Erythroblast (primary cell): Measurements from ENCODE around the gene SSBP2.

Experiments used
- DNase-seq, 2 experiments: peaks; one replicate each; lab custom pipeline; 2025; lab: John Stamatoyannopoulos, UW
- GATA1 ChIP-seq: IDR thresholded peaks from 2 replicates; pipeline ENCODE4 v1.6.1; 2011; ENCODE audit warnings: low read depth, mild to moderate bottlenecking, control low read depth, low read length, moderate library complexity
- POLR2A ChIP-seq: IDR thresholded peaks from 2 replicates; pipeline ENCODE4 v1.6.1; 2011; ENCODE audit warnings: mild to moderate bottlenecking, low read length

The SSBP2 gene

DNA sequence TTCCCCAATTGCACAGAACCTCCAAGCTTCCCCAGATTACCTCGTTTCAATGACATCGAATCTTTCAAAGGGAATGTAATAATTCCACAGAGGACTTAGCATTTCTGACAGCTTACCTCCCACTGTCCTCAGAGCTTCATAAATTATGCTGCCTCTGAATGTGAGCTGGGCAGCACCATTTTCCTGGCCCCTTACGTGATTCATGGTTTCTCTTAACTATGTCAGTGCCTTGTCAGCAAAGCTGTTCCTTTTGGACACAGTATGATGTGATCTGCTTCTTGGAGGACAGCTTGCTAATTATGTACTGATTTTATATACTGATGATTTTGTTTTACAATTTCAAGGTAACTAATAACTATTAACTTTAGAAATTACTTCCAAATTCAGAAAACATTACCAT is 27.7 kb upstream of the SSBP2 start:
- no peak for TF ChIP-seq GATA1
- no peak for TF ChIP-seq POLR2A
- DNase-seq: peak; percentile 71 to 75

DNA sequence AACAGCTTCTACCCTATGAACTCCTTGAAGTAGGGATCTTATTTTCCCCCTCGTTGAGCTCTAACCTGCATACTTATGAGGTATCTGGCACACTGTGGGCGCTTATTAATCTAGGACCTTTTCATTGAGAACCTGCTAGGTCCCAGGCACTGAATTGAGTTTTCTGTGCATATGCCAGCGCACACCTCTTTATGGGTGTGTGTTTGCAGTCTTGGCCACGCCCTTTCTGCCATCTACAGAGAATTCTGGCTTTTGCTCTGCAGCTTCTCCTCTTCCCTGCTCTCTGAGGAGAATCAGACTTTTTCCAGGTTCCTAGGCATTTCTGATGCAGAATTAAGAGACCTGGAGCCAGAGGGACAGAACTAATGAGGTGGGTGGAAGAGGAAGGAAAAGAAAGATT is 25.4 kb upstream of the SSBP2 start:
- TF ChIP-seq POLR2A: no peak
- no peak for TF ChIP-seq GATA1
- peak in 1 of 2 experiments; percentile 7 for DNase-seq

DNA sequence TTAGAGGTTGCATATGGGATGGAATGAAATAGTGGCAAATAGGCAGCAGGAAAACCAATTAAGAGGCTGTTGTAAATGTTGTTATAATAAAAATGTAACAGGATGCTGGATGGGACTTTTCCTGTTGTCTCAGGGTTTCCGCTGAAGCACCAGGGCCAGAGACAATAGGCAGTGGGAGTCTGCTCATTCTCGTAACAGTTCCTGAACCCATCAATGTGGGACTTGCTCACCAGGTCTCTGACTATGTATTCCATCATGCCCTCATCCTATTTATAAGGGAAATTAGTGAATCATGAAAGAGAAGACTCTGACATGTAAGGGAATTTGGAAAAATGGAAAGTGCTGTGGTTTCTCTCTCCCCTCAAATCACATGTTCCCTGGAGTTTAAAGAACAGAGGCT is 23.5 kb upstream of the SSBP2 start:
- no peak for DNase-seq
- TF ChIP-seq POLR2A (no peak), GATA1 (no peak)

DNA sequence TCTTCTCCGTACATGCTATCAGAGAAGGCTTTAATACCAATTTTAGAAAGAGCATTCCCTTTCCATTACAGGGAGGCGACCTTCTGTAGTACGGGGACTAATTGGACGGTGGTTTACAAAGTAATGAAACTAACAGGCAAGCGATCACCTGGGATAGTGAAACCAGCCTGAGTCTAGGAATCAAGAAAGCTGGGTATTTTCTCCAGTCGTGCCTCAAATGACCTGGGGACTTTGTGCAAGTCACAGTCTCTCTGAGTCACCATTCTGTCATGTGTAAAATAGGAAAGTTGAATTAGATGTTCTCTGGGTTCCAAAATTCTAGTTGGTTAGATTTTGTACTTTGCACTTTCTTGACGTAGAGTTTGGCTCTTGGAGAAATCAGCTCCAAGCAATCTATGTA is 22.7 kb upstream of the SSBP2 start:
- peak in 1 of 2 experiments; percentile 42 for DNase-seq
- no peak for TF ChIP-seq POLR2A
- TF ChIP-seq GATA1: no peak

DNA sequence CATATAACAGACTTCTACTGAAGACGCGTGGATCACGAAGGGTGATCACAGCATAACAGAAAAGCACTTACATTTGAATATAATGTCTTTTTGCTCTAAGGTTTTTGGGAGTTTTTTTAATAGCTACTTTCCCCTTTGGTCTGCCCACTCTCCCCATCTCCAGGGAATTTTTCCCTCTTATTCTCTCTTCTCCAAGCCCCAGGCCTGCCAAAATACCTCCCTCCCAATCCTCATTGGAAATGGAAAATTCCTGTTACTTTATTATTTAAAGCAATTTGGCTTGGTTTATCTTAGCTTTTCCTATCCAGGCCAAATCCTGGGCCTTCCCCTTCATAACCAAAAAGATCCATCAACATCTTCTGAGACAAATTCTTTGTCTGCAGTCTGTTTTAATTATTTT is 22.3 kb upstream of the SSBP2 start:
- TF ChIP-seq GATA1: no peak
- no peak for DNase-seq

DNA sequence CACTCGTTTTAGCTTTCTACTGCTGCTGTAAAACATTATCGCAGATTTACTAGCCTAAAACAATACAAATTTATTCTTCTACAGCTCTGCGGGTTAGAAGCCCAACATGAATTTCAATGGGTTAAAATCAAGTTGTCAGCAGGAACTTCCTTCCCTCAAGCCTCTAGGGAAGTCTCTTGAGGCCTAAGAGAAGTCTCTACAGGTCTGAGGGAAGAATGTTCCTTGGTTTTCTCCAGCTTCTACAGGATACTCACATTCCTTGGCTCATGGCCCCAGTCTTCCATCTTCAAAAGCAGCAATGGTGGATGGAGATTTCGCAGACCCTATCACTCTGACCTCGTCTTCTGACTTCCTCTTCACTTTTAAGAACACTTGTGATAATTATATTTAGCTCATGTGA is 21.6 kb upstream of the SSBP2 start:
- TF ChIP-seq POLR2A (no peak), GATA1 (no peak)

DNA sequence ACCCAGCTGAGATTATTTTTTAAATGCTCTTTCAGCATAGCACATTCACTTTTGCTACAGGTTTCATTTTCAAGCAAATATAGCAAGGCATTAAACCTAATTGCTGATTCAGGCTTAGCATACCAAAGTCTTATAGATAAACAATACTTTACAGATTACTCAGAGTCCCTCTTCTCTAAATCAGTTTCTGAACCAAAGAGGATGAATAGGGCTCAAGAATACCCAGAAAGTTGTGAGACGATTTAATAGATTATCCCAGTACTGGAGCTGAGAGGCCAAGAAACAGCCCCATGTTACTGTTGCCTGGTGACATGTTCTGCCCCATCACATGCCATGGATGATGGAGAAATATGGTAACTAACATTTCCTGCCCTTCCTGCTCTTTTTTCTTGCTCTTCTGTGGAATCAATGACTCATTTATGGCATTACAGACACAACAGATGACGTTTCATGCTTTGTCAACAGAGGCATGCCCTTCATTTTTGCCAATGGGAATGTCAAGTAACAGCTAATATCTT is 18.1 kb upstream of the SSBP2 start:
- no peak for DNase-seq
- TF ChIP-seq POLR2A: no peak
- TF ChIP-seq GATA1: no peak

More for the DNA sequence above, 21.6 kb upstream of the SSBP2 start:
- DNase-seq: no peak

DNA sequence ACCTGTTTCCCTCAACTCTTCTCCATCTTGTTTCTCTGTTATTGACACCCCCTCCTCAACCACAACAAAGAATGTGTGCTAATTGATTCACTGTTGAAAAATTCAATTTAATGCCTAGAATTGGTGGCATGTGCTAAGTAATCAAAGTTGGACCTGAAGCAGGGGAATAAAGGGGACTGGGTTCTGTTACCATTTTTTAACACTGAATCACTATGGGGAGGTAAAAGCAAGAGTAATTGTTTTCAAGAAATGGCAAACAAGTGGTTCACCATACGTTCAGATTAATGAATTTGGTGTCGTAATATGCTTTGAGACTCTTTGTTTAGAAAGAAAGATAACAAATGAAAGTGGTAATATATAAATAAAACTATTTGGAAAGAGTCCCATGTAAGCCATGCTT is 17.0 kb upstream of the SSBP2 start:
- no peak for DNase-seq
- TF ChIP-seq POLR2A (no peak), GATA1 (no peak)

DNA sequence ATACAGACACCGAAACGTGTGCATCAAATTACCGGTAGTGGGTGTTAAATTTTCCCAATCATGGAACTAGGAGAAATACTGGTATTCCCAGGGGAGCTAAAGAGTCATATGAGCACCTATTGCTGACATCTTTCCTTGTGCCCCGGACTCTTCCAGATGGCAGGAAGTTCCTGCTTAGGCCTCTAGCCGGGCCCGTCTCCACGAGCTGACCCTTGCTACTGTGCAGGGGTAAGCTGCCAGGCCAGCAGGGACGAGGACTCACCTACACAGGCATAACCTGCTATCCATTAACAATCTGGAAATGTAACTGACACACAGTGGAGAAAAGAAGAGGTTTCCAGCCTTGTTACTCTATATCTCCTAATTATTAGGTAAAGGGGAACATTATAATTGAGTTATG is 16.2 kb upstream of the SSBP2 start:
- no peak for DNase-seq
- TF ChIP-seq POLR2A (no peak), GATA1 (no peak)

DNA sequence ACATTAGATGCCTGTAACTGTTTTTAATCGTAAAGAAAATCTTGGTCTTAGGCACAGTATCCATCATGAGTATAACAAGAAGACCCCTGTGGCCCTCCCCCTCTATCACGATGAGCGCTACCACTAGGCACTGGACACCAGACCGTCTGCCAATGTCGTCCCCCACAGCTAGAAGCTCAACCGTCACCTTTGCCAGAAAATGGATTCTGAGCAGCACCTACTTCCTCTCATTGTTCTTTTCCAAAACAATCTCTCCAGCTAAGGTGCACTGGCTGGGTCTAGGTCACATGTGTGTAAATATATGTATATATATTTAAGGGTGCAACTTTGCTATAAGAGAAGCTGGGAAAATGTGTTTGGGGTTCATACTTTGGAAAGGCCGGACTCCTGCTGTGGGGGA is 15.7 kb upstream of the SSBP2 start:
- TF ChIP-seq POLR2A (no peak), GATA1 (no peak)
- DNase-seq: no peak

DNA sequence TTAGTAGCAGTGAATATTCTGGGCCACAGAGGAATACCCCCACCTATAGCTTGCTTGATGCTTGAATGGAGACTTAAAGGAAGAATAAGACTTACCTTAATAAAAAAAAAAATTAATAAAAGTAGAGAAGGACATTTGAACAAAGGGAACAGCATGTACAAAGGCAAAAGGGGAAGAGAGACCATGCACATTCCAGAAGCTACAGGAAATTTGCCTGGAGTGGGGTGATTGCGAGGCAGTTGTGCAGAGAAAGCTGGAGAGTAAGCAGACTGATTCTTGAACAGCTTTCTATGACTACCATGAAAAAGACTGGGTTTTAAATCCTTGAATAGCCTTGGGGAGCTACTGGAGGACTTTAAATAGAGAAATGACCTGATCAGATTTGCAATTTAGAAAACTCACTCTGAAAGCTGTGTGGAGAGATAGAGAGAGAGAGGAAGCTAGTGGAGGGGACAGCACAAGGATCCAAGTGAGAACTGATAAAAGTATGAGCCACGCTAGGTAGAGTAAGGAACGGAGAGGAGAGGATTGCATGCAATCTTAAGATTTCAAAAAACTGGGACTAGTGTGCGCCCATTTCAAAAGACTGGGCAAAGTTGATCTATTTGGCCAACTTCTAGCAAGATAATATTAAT is 12.5 kb upstream of the SSBP2 start:
- DNase-seq: no peak
- TF ChIP-seq GATA1: no peak
- no peak for TF ChIP-seq POLR2A

DNA sequence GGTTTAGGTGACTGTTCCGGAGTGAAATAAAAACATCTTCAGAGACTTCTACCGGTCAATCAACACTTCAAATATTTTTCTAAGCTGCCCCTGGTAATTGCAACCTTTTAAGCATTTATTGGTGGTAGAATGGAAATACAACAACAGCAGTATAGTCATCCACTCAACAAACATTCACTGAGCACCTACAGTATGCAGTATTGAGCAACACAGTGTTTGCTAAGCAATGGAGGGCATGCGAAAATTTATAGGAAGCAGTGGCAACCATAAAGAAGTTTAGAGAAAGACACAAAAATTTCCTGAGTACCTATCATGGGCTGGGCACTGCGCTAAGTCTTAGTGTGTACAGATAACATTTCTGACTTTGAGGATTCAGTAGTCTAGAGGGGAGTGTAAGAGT is 12.0 kb upstream of the SSBP2 start:
- DNase-seq: no peak
- TF ChIP-seq GATA1 (no peak), POLR2A (no peak)

DNA sequence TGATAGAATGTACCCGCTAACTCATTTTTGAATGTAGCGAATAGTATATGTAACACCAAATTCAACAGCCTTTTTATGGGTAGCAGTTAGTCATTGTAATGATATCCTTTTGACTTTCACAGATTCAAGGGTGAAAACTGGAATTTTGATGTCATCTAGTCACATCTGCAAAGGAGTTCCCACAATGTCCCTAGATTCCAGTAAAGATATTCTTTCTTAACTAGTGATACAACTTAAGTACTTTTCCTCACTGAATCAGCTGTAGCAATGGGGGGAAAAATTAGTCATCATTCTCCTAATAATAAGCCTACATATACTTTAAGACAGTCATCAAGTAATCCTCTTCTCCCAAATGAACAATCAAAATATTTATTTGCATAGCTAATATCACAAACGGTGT is 11.5 kb upstream of the SSBP2 start:
- no peak for TF ChIP-seq POLR2A
- TF ChIP-seq GATA1: no peak

DNA sequence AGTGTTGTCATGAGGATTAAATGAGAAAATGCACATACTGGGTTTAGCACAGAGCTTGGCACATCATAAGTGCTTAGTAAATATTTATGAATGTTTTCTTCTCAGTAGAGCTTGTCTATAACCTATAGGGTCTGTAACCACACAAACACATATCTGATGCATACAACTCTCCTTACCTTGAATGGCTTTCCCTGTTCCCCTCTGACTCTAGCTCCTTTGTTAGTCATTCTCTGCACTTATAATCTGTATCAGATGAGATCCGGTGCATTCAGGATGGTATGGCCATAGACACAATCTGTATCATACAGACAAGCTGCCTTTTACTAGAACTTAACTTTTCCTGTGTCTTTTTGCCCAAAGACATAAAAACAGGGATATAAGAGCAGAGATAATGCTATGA is 11.1 kb upstream of the SSBP2 start:
- DNase-seq: no peak
- no peak for TF ChIP-seq GATA1

More for the DNA sequence above, 11.5 kb upstream of the SSBP2 start:
- DNase-seq: no peak

DNA sequence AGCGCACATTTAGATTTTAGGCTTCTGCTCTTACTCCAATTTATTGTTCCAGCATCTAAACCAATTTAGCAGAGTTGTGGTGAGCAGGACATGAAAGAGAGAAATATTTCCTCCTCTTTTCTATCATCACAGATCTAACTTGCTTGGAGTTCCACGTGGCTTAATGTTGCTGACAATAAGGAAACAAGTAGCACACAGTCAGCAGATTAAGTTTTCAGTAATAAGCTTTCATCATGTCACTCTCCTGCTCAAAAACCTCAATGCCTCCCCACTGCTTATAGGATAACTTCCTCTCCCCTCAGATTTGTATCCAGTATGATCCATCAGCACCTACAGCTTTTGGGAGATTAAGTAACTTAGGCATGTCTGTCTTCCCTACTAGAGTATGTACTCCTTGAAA is 10.4 kb upstream of the SSBP2 start:
- TF ChIP-seq GATA1 (no peak), POLR2A (no peak)
- no peak for DNase-seq
